Calu3 (cell line): ENCODE data around the gene TRIM8. TPM values are rescaled to one million over a fixed set of nuclear protein-coding genes. Genes with fewer than 3 reads are reported as not detected.

Source experiments
- BruUV-seq: library from RNA; stranded (reverse); fragments of 400-500 nt; replicated peaks from 2 replicates; lab custom pipeline; 2021; lab: Mats Ljungman, UMichigan
- CTCF ChIA-PET: fragments of 300-600 bp; sonication (Branson Sonifier 250); formaldehyde crosslinking; loops from one replicate; lab custom pipeline; 2022; ENCODE audit warnings: antibody characterized with exemption; lab: Charles Lee
- DNase-seq: peaks from one replicate; pipeline ENCODE4 v3.0.0; 2022
- H3K27ac Mint-ChIP-seq: one replicate; pipeline ENCODE4 v1.8.0; 2022; ENCODE audit warnings: mixed read lengths; ENCODE audit not compliant: unreplicated experiment
- H3K27me3 Mint-ChIP-seq: one replicate; pipeline ENCODE4 v1.8.0; 2022; ENCODE audit warnings: mixed read lengths; ENCODE audit not compliant: unreplicated experiment
- H3K36me3 Mint-ChIP-seq: one replicate; pipeline ENCODE4 v1.8.0; 2022; ENCODE audit warnings: mild to moderate bottlenecking, moderate library complexity, mixed read lengths; ENCODE audit not compliant: insufficient read depth, unreplicated experiment
- H3K4me1 Mint-ChIP-seq: one replicate; pipeline ENCODE4 v1.8.0; 2022; ENCODE audit warnings: mild to moderate bottlenecking, low read depth, mixed read lengths; ENCODE audit not compliant: unreplicated experiment
- H3K4me3 Mint-ChIP-seq: one replicate; pipeline ENCODE4 v1.8.0; 2022; ENCODE audit warnings: mild to moderate bottlenecking, low read depth, moderate library complexity, mixed read lengths; ENCODE audit not compliant: unreplicated experiment
- H3K9me3 Mint-ChIP-seq: one replicate; pipeline ENCODE4 v1.8.0; 2022; ENCODE audit warnings: low read depth, mixed read lengths; ENCODE audit not compliant: unreplicated experiment
- CTCF ChIP-seq: fragments of 200-600 bp; IDR thresholded peaks from one replicate; pipeline ENCODE4 v1.8.0; 2022; ENCODE audit warnings: antibody characterized with exemption; ENCODE audit not compliant: unreplicated experiment
- intact Hi-C: fragments of 100-400 bp; cut with micrococcal nuclease; formaldehyde crosslinking; loops from one replicate; pipeline ENCODE4 v1.10.0; 2022; ENCODE audit not compliant: unreplicated experiment
- total RNA-seq: library from RNA; stranded (reverse); gene quantifications from 2 replicates; pipeline ENCODE4 v1.2.3, GENCODE V29; 2022

TRIM8 gene
- total RNA-seq, 1 experiment from 2014 or later: 52.1 TPM

- intact Hi-C loops: loop anchor here (2.0 kb wide), 1 partner anchor 37 kb away; no protein-coding TSS in a partner anchor
- no peak overlapping the region for H3K4me3 Mint-ChIP-seq
- CTCF ChIA-PET: interaction anchor here (1.6 kb wide), 1 partner anchor 22 kb away, joined by 4 read pairs; no protein-coding TSS in a partner anchor
- no TSS peak for BruUV-seq
- DNase-seq: peak; percentile 12
- H3K4me1 Mint-ChIP-seq: peaks cover 30% of the 10 kb centered on the region
- no peaks in the 10 kb centered on the region for H3K27me3 Mint-ChIP-seq
- H3K9me3 Mint-ChIP-seq: no peaks in the 10 kb centered on the region
- TF ChIP-seq CTCF: no peak
- no peaks in the 10 kb centered on the region for H3K36me3 Mint-ChIP-seq
- peak overlapping the region; percentile 22 for H3K27ac Mint-ChIP-seq
These were observed 38.6 kb upstream of the TRIM8 start for GRCh38 chr10:102605712-102606111.

- CTCF ChIA-PET: no interaction called here
- Mint-ChIP-seq H3K27ac (no peak overlapping the region), H3K4me3 (no peak overlapping the region), H3K36me3 (no peaks in the 10 kb centered on the region), H3K9me3 (no peaks in the 10 kb centered on the region), H3K4me1 (peaks cover 37% of the 10 kb centered on the region), H3K27me3 (no peaks in the 10 kb centered on the region)
- no peak for DNase-seq
- TF ChIP-seq CTCF: no peak
- BruUV-seq: no TSS peak
- intact Hi-C loops: no loop called here
These were observed 35.8 kb upstream of the TRIM8 start for GRCh38 chr10:102608487-102608886.

- CTCF ChIA-PET: no interaction called here
These were observed 33.8 kb upstream of the TRIM8 start for GRCh38 chr10:102610441-102610887.

GRCh38 chr10:102611514-102612087, 32.7 kb upstream of the TRIM8 start:
- Mint-ChIP-seq H3K36me3 (no peaks in the 10 kb centered on the region), H3K9me3 (no peaks in the 10 kb centered on the region), H3K4me1 (peaks cover 13% of the 10 kb centered on the region), H3K4me3 (no peak overlapping the region), H3K27ac (no peak overlapping the region), H3K27me3 (no peaks in the 10 kb centered on the region)
- CTCF ChIA-PET: no interaction called here
- TF ChIP-seq CTCF: no peak
- no peak for DNase-seq
- intact Hi-C loops: no loop called here
- no TSS peak for BruUV-seq

More at GRCh38 chr10:102610441-102610887, 33.8 kb upstream of the TRIM8 start:
- TF ChIP-seq CTCF: no peak
- no peak overlapping the region for H3K27ac Mint-ChIP-seq
- H3K4me3 Mint-ChIP-seq: no peak overlapping the region
- no peaks in the 10 kb centered on the region for H3K9me3 Mint-ChIP-seq
- DNase-seq: no peak
- no peaks in the 10 kb centered on the region for H3K36me3 Mint-ChIP-seq
- peaks cover 25% of the 10 kb centered on the region for H3K4me1 Mint-ChIP-seq
- H3K27me3 Mint-ChIP-seq: no peaks in the 10 kb centered on the region
- no TSS peak for BruUV-seq
- intact Hi-C loops: no loop called here
